CD14-positive monocyte (primary cell): ENCODE results near the gene DIPK1A. TPM values are rescaled to one million over a fixed set of nuclear protein-coding genes. Genes with fewer than 3 reads are reported as not detected.

ENCODE experiments used
- DNase-seq, 3 donors: peaks; one replicate each; pipeline ENCODE4 v3.0.0-alpha.2; 2011 to 2022
- H2AFZ ChIP-seq: 2 replicates; pipeline ENCODE4 v1.6.0; 2012; ENCODE audit warnings: mild to moderate bottlenecking, low read depth, low read length, inconsistent platforms; ENCODE audit not compliant: insufficient read depth, poor library complexity, severe bottlenecking
- H3K27ac ChIP-seq, 2 donors: 1 replicate in 1 of 2; 2 replicates in 1 of 2; pipeline ENCODE4 v1.5.1; 2012 to 2013; ENCODE audit warnings: low read length in 2 of 2, control low read depth in 1 of 2, inconsistent platforms in 1 of 2, low read depth in 1 of 2, mild to moderate bottlenecking in 1 of 2
- H3K27me3 ChIP-seq, 2 donors: one replicate each; pipeline versions ENCODE4 v1.6.0 to v1.6.1; 2011 to 2013; ENCODE audit warnings: low read length in 2 of 2; ENCODE audit not compliant: control insufficient read depth in 2 of 2, insufficient read depth in 2 of 2
- H3K36me3 ChIP-seq, 2 donors: replicated peaks in 1 of 2; 1 replicate in 1 of 2; 2 replicates in 1 of 2; pipeline versions ENCODE4 v1.5.1 to v1.6.1; 2012 to 2013; ENCODE audit warnings: low read length in 2 of 2, control low read depth in 1 of 2, inconsistent platforms in 1 of 2, mild to moderate bottlenecking in 1 of 2; ENCODE audit not compliant: insufficient read depth in 2 of 2, control insufficient read depth in 1 of 2
- H3K4me1 ChIP-seq, 2 donors: 1 replicate in 1 of 2; 2 replicates in 1 of 2; pipeline versions ENCODE4 v1.5.1 to v1.6.1; 2012 to 2013; ENCODE audit warnings: low read length in 2 of 2, control low read depth in 1 of 2, inconsistent platforms in 1 of 2, mild to moderate bottlenecking in 1 of 2, moderate library complexity in 1 of 2; ENCODE audit not compliant: insufficient read depth in 2 of 2, control insufficient read depth in 1 of 2
- H3K4me2 ChIP-seq: replicated peaks from 2 replicates; pipeline ENCODE3; 2012; ENCODE audit warnings: low read length, moderate library complexity, mild to moderate bottlenecking; ENCODE audit not compliant: poor library complexity, severe bottlenecking; ENCODE audit errors: extremely low read depth
- H3K4me3 ChIP-seq, 3 experiments: fragments of 200-600 bp in 1 of 3; sonication (generic) in 1 of 3; replicated peaks in 1 of 3; 1 replicate in 2 of 3; 2 replicates in 1 of 3; pipeline ENCODE4 v1.5.1; 2011 to 2013; ENCODE audit warnings: low read length in 3 of 3, mild to moderate bottlenecking in 3 of 3, control low read depth in 2 of 3, low read depth in 2 of 3, inconsistent platforms in 1 of 3, moderate library complexity in 1 of 3
- H3K79me2 ChIP-seq: 2 replicates; pipeline ENCODE4 v1.6.0; 2012; ENCODE audit warnings: mild to moderate bottlenecking, control low read depth, inconsistent platforms, low read length, moderate library complexity; ENCODE audit not compliant: insufficient read depth
- H3K9ac ChIP-seq: 2 replicates; pipeline ENCODE4 v1.6.0; 2017; ENCODE audit warnings: low read length, mild to moderate bottlenecking; ENCODE audit not compliant: insufficient read depth, poor library complexity, severe bottlenecking
- H3K9me3 ChIP-seq, 2 donors: replicated peaks in 1 of 2; 1 replicate in 1 of 2; 2 replicates in 1 of 2; pipeline versions ENCODE4 v1.5.1 to v1.6.1; 2012 to 2013; ENCODE audit warnings: low read length in 2 of 2, control low read depth in 1 of 2; ENCODE audit not compliant: control insufficient read depth in 1 of 2, insufficient read depth in 1 of 2
- H4K20me1 ChIP-seq: 2 replicates; pipeline ENCODE4 v1.6.0; 2012; ENCODE audit warnings: mild to moderate bottlenecking, low read length, control low read depth, moderate library complexity; ENCODE audit not compliant: insufficient read depth
- H3K27ac Mint-ChIP-seq, 7 donors: one replicate each; pipeline ENCODE4 v1.8.0; 2020; ENCODE audit warnings: mild to moderate bottlenecking in 7 of 7, mixed read lengths in 7 of 7, moderate library complexity in 6 of 7, inconsistent platforms in 2 of 7
- H3K27me3 Mint-ChIP-seq, 3 donors: one replicate each; pipeline ENCODE4 v1.8.0; 2021 to 2022; ENCODE audit warnings: low read depth in 3 of 3, mild to moderate bottlenecking in 3 of 3, mixed read lengths in 3 of 3, moderate library complexity in 3 of 3, inconsistent platforms in 1 of 3
- H3K36me3 Mint-ChIP-seq, 2 donors: one replicate each; pipeline ENCODE4 v1.8.0; 2020; ENCODE audit warnings: mixed read lengths in 2 of 2, inconsistent platforms in 1 of 2, mild to moderate bottlenecking in 1 of 2
- H3K4me1 Mint-ChIP-seq: one replicate; pipeline ENCODE4 v1.8.0; 2020; ENCODE audit warnings: mild to moderate bottlenecking, mixed read lengths
- H3K4me3 Mint-ChIP-seq, 2 donors: one replicate each; pipeline ENCODE4 v1.8.0; 2020; ENCODE audit warnings: mild to moderate bottlenecking in 2 of 2, mixed read lengths in 2 of 2, moderate library complexity in 1 of 2
- H3K9me3 Mint-ChIP-seq, 7 donors: one replicate each; pipeline ENCODE4 v1.8.0; 2020 to 2022; ENCODE audit warnings: mixed read lengths in 7 of 7, mild to moderate bottlenecking in 6 of 7, moderate library complexity in 6 of 7, inconsistent platforms in 2 of 7
- CTCF ChIP-seq: fragments of 200-600 bp; IDR thresholded peaks from one replicate; pipeline ENCODE4 v1.8.0; 2022; ENCODE audit warnings: antibody characterized with exemption, mild to moderate bottlenecking
- WGBS: methylation state at CpG from one replicate; pipeline ENCODE4 v1.1.5; 2013; ENCODE audit warnings: missing lambda C conversion rate; ENCODE audit not compliant: insufficient coverage; 5-methylcytosine and 5-hydroxymethylcytosine counted together
- intact Hi-C, 2 donors: fragments of 100-400 bp; cut with micrococcal nuclease; formaldehyde crosslinking; loops; one replicate each; pipeline versions ENCODE4 v1.15.0 to v1.15.1; 2023
- polyA plus RNA-seq, 3 donors: library from polyadenylated mRNA; depleted of rRNA in 1 of 3; unstranded in 2 of 3; stranded (reverse) in 1 of 3; fragments of 300-500 nt in 2 of 3; fragments of >200 nt in 1 of 3; fragmentation: Illumina TruSeq in 2 of 3; gene quantifications; 1 replicate in 2 of 3; 2 replicates in 1 of 3; pipeline ENCODE4 v1.2.3, GENCODE V29; 2012 to 2021

DIPK1A gene
- polyA plus RNA-seq, 3 donors: 0.45 to 1.4 (median 0.83) TPM

GRCh38 chr1:92858564-92859399 is 102.5 kb downstream of the DIPK1A start:
- Histone ChIP-seq H3K36me3 (no peaks in the 10 kb centered on the region), H3K9ac (no peak overlapping the region), H4K20me1 (no peaks in the 10 kb centered on the region), H3K79me2 (no peaks in the 10 kb centered on the region), H3K4me3 (no peak overlapping the region), H3K27me3 (no peaks in the 10 kb centered on the region), H3K27ac (no peak overlapping the region), H3K9me3 (no peaks in the 10 kb centered on the region), H3K4me2 (peak overlapping the region; percentile 20), H3K4me1 (peaks cover 10 to 13% of the 10 kb centered on the region in 2 donors), H2AFZ (no peak overlapping the region)
- 58% methylated on average over 7 of the region's 13 CpGs for WGBS
- DNase-seq: peak; percentile 58 to 74 (median 69)
- Mint-ChIP-seq H3K4me3 (peak overlapping the region; percentile 7 to 54), H3K27ac (no peak overlapping the region), H3K27me3 (peaks cover 0 to 1% (median 0%) of the 10 kb centered on the region in 3 donors), H3K36me3 (no peaks in the 10 kb centered on the region), H3K9me3 (peaks cover 0 to 3% (median 0%) of the 10 kb centered on the region in 7 donors), H3K4me1 (peaks cover 22% of the 10 kb centered on the region)
- TF ChIP-seq CTCF: peak; percentile 97
- intact Hi-C loops: loop anchor here (2.0 kb wide), 1 partner anchor 136 kb away; no protein-coding TSS in a partner anchor

- Mint-ChIP-seq H3K9me3 (peaks cover 0 to 3% (median 0%) of the 10 kb centered on the region in 7 donors), H3K27me3 (peaks cover 0 to 1% (median 0%) of the 10 kb centered on the region in 3 donors), H3K27ac (no peak overlapping the region), H3K36me3 (no peaks in the 10 kb centered on the region), H3K4me3 (no peak overlapping the region), H3K4me1 (peaks cover 30% of the 10 kb centered on the region)
- Histone ChIP-seq H3K9me3 (no peaks in the 10 kb centered on the region), H3K79me2 (no peaks in the 10 kb centered on the region), H2AFZ (no peak overlapping the region), H4K20me1 (no peaks in the 10 kb centered on the region), H3K27ac (no peak overlapping the region), H3K9ac (no peak overlapping the region), H3K4me2 (no peak overlapping the region), H3K27me3 (no peaks in the 10 kb centered on the region), H3K4me1 (peaks cover 19 to 20% of the 10 kb centered on the region in 2 donors), H3K36me3 (no peaks in the 10 kb centered on the region), H3K4me3 (no peak overlapping the region)
- 100% methylated on average over 1 of the region's 5 CpGs for WGBS
- intact Hi-C loops: loop anchor here (2.0 kb wide), 1 partner anchor 137 kb away; no protein-coding TSS in a partner anchor
- TF ChIP-seq CTCF: no peak
- no peak for DNase-seq
Measured at GRCh38 chr1:92857817-92858216, 103.4 kb downstream of the DIPK1A start.
